ENCODE measurements around the gene KCNJ4.

DNA sequence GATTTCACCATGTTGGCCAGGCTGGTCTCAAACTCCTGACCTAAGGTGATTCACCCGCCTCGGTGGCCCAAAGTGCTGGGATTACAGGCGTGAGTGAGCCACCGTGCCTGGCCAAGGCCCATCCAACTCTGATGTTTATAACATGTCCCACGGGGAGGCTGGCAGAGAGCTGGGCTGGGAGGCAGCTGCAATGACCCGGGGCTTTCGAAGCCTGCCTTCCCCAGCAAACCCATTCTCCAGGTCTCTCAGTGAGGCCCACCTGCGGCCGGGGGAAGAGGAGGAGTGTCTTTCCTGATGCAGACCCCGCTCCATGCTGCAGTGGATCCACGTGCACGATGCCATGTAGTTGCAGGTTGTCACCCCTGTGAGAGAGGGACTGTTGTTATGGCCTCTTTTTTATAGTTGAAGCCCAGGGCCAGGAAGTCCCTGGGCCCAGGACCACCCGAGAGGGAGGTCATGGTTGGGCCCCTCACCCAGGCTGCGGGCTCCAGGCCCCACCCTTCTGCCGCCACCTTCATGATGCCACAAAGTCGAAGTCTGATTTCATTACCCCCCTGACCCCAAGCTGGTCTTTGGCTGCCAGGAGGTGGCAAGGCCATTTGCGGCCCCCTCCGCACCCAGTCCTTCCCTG lies 38.3 kb downstream of the KCNJ4 start:
- TF ChIP-seq, protein P1, sequence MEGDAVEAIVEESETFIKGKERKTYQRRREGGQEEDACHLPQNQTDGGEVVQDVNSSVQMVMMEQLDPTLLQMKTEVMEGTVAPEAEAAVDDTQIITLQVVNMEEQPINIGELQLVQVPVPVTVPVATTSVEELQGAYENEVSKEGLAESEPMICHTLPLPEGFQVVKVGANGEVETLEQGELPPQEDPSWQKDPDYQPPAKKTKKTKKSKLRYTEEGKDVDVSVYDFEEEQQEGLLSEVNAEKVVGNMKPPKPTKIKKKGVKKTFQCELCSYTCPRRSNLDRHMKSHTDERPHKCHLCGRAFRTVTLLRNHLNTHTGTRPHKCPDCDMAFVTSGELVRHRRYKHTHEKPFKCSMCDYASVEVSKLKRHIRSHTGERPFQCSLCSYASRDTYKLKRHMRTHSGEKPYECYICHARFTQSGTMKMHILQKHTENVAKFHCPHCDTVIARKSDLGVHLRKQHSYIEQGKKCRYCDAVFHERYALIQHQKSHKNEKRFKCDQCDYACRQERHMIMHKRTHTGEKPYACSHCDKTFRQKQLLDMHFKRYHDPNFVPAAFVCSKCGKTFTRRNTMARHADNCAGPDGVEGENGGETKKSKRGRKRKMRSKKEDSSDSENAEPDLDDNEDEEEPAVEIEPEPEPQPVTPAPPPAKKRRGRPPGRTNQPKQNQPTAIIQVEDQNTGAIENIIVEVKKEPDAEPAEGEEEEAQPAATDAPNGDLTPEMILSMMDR (IDR thresholded peaks at IDR 0.05): no peak
- TF ChIP-seq ZFX (IDR thresholded peaks at IDR 0.05; ENCODE audit: borderline replicate concordance): no peak
